Keratinocyte (primary cell): ENCODE results near the gene RASL12. TPM values are rescaled to one million over a fixed set of nuclear protein-coding genes. Genes with fewer than 3 reads are reported as not detected.
A peak's percentile ranks its signal among the peaks of the same experiment; 100 is the strongest.
"Not testable (repeated sequence)": the region's sequence is repeated elsewhere in the genome, so short reads cannot be mapped to it uniquely, and the experiment has no call there.

Experiments used
- DNase-seq: peaks from one replicate; pipeline ENCODE4 v3.0.0-alpha.2; 2011; ENCODE audit warnings: low read depth, missing footprints, low spot score
- FAIRE-seq: peaks from 2 replicates; lab custom pipeline; 2011; peaks lifted over from hg19 to GRCh38; lab: Jason Lieb, UNC
- H2AFZ ChIP-seq: 2 replicates; pipeline ENCODE4 v1.6.0; 2012; ENCODE audit warnings: low read length, control low read depth, inconsistent platforms; ENCODE audit not compliant: control insufficient read depth
- H3K27ac ChIP-seq: 2 replicates; pipeline ENCODE4 v1.5.1; 2011; ENCODE audit warnings: low read length; ENCODE audit not compliant: control insufficient read depth, insufficient read depth
- H3K27me3 ChIP-seq: 3 replicates; pipeline ENCODE4 v1.6.0; 2011; ENCODE audit warnings: low read length; ENCODE audit not compliant: control insufficient read depth, insufficient read depth; ENCODE audit errors: extremely low read depth
- H3K36me3 ChIP-seq, 2 experiments: 2 replicates in 1 of 2; 3 replicates in 1 of 2; pipeline ENCODE4 v1.5.1; 2011; ENCODE audit warnings: low read length in 2 of 2, mild to moderate bottlenecking in 1 of 2; ENCODE audit not compliant: control insufficient read depth in 2 of 2, insufficient read depth in 2 of 2; ENCODE audit errors: extremely low read depth in 1 of 2
- H3K4me1 ChIP-seq: 3 replicates; pipeline ENCODE4 v1.5.1; 2011; ENCODE audit warnings: low read length; ENCODE audit not compliant: control insufficient read depth, insufficient read depth; ENCODE audit errors: extremely low read depth
- H3K4me2 ChIP-seq: 3 replicates; pipeline ENCODE4 v1.6.0; 2011; ENCODE audit warnings: low read depth, low read length; ENCODE audit not compliant: control insufficient read depth, insufficient read depth; ENCODE audit errors: extremely low read depth
- H3K4me3 ChIP-seq, 3 experiments: fragments of 200-600 bp in 1 of 3; sonication (generic) in 1 of 3; 2 replicates in 2 of 3; 3 replicates in 1 of 3; pipeline ENCODE4 v1.5.1; 2011 to 2016; ENCODE audit warnings: low read length in 3 of 3, mild to moderate bottlenecking in 3 of 3, control low read depth in 2 of 3, inconsistent platforms in 1 of 3, low read depth in 1 of 3, mixed read lengths in 1 of 3, mixed run types in 1 of 3, moderate library complexity in 1 of 3; ENCODE audit not compliant: control insufficient read depth in 2 of 3, insufficient read depth in 2 of 3; ENCODE audit errors: extremely low read depth in 1 of 3
- H3K79me2 ChIP-seq: 2 replicates; pipeline ENCODE4 v1.6.0; 2012; ENCODE audit warnings: low read length; ENCODE audit not compliant: control insufficient read depth, insufficient read depth
- H3K9ac ChIP-seq: 3 replicates; pipeline ENCODE4 v1.6.0; 2011; ENCODE audit warnings: low read length; ENCODE audit not compliant: control insufficient read depth, insufficient read depth; ENCODE audit errors: extremely low read depth
- H3K9me1 ChIP-seq: 3 replicates; pipeline ENCODE4 v1.6.0; 2011; ENCODE audit warnings: low read length; ENCODE audit not compliant: control insufficient read depth, insufficient read depth; ENCODE audit errors: extremely low read depth
- H3K9me3 ChIP-seq: 2 replicates; pipeline ENCODE4 v1.5.1; 2012; ENCODE audit warnings: low read depth, low read length; ENCODE audit not compliant: control insufficient read depth
- H4K20me1 ChIP-seq: 3 replicates; pipeline ENCODE4 v1.6.0; 2011; ENCODE audit warnings: low read length; ENCODE audit not compliant: control insufficient read depth, insufficient read depth; ENCODE audit errors: extremely low read depth
- CTCF ChIP-seq, 3 experiments: IDR thresholded peaks in 1 of 3; conservative IDR thresholded peaks in 1 of 3; optimal IDR thresholded peaks in 1 of 3; 2 replicates in 2 of 3; 3 replicates in 1 of 3; pipeline versions ENCODE3 to v1.5.1; 2011; ENCODE audit warnings: low read length in 3 of 3, mild to moderate bottlenecking in 3 of 3, moderate library complexity in 2 of 3, control low read depth in 1 of 3, inconsistent platforms in 1 of 3; ENCODE audit not compliant: insufficient read depth in 2 of 3; ENCODE audit errors: extremely low read depth in 1 of 3
- EZH2 ChIP-seq: IDR thresholded peaks from one replicate; pipeline ENCODE4 v1.6.1; 2012; ENCODE audit warnings: inconsistent platforms, mild to moderate bottlenecking, low read length, moderate library complexity
- dilution Hi-C: fragments of 300-500 bp; cut with MboI; formaldehyde crosslinking; loops from one replicate; pipeline ENCODE4 v1.7.0; 2020; ENCODE audit warnings: low sequenced_read_pairs; ENCODE audit not compliant: extremely low pct_ligation_motif_present
- polyA plus RNA-seq, 5 experiments: library from polyadenylated mRNA; depleted of rRNA in 3 of 5; stranded (reverse) in 3 of 5; stranded (forward) in 1 of 5; unstranded in 1 of 5; fragments of >200 nt; gene quantifications; 1 replicate in 1 of 5; 2 replicates in 3 of 5; 3 replicates in 1 of 5; pipeline versions ENCODE4 v1.2.1 to v1.2.3, GENCODE V29; 2011 to 2012; ENCODE audit warnings: missing spikeins in 2 of 5, low read depth in 1 of 5, low replicate concordance in 1 of 5

The RASL12 gene
- polyA plus RNA-seq, 1 donor (not counting 4 experiments of a cell fraction or from before 2014, with no cell fraction given): not detected

- no peaks in the 10 kb centered on the region for H3K9me3 ChIP-seq
- H4K20me1 ChIP-seq: no peaks in the 10 kb centered on the region
- peak; percentile 78 for FAIRE-seq
- H3K36me3 ChIP-seq: peaks cover 15 to 25% of the 10 kb centered on the region in 2 experiments
- no peak for DNase-seq
- no peak for TF ChIP-seq EZH2
- TF ChIP-seq CTCF (optimal IDR thresholded peaks at IDR 0.05 in 1 of 3, IDR thresholded peaks at IDR 0.05 in 1 of 3, conservative IDR thresholded peaks at IDR 0.05 in 1 of 3; ENCODE audit: extremely low read depth in 1 of 3, insufficient read depth in 2 of 3, low read length in 3 of 3): peak; percentile 78 to 91 (median 89)
- no peak overlapping the region for H3K4me2 ChIP-seq
- no peaks in the 10 kb centered on the region for H3K27me3 ChIP-seq
- no peaks in the 10 kb centered on the region for H3K9me1 ChIP-seq
- no peak overlapping the region for H3K4me3 ChIP-seq
- no peak overlapping the region for H3K27ac ChIP-seq
- no peaks in the 10 kb centered on the region for H3K79me2 ChIP-seq
- dilution Hi-C loops: no loop called here
- H3K9ac ChIP-seq: no peak overlapping the region
- H3K4me1 ChIP-seq: no peaks in the 10 kb centered on the region
- no peak overlapping the region for H2AFZ ChIP-seq
Measured at GRCh38 chr15:65101411-65101890, 33.7 kb upstream of the RASL12 start.

- H3K9me3 ChIP-seq: no peaks in the 10 kb centered on the region
- no peak for FAIRE-seq
- dilution Hi-C loops: no loop called here
- H3K79me2 ChIP-seq: no peaks in the 10 kb centered on the region
- H2AFZ ChIP-seq: no peak overlapping the region
- H3K27me3 ChIP-seq: no peaks in the 10 kb centered on the region
- no peaks in the 10 kb centered on the region for H4K20me1 ChIP-seq
- H3K4me1 ChIP-seq: no peaks in the 10 kb centered on the region
- H3K4me2 ChIP-seq: no peak overlapping the region
- no peak for DNase-seq
- no peak for TF ChIP-seq CTCF (optimal IDR thresholded peaks at IDR 0.05 in 1 of 3, IDR thresholded peaks at IDR 0.05 in 1 of 3, conservative IDR thresholded peaks at IDR 0.05 in 1 of 3; ENCODE audit: extremely low read depth in 1 of 3, insufficient read depth in 2 of 3, low read length in 3 of 3)
- no peak for TF ChIP-seq EZH2
- H3K36me3 ChIP-seq: peaks cover 12 to 25% of the 10 kb centered on the region in 2 experiments
- no peaks in the 10 kb centered on the region for H3K9me1 ChIP-seq
- no peak overlapping the region for H3K4me3 ChIP-seq
- no peak overlapping the region for H3K27ac ChIP-seq
- no peak overlapping the region for H3K9ac ChIP-seq
Measured at GRCh38 chr15:65100442-65100841, 32.7 kb upstream of the RASL12 start.

GRCh38 chr15:65099801-65100200, 32.0 kb upstream of the RASL12 start:
- H3K9me3 ChIP-seq, H3K27me3 ChIP-seq, H3K9me1 ChIP-seq, H3K4me3 ChIP-seq, H3K4me2 ChIP-seq, H3K9ac ChIP-seq, H3K4me1 ChIP-seq, DNase-seq, dilution Hi-C loops, H3K27ac ChIP-seq, H4K20me1 ChIP-seq, FAIRE-seq, H3K79me2 ChIP-seq, H2AFZ ChIP-seq: not testable (repeated sequence)
- H3K36me3 ChIP-seq: peaks cover 12 to 25% of the 10 kb centered on the region in 2 experiments
